HCT116 (cell line): Measurements from ENCODE around the gene NTRK3. TPM values are rescaled to one million over a fixed set of nuclear protein-coding genes. Genes with fewer than 3 reads are reported as not detected.

Experiments
- ATAC-seq: fragments of 200-7000 bp; cut with Tn5 transposase; 2 replicates; pipeline ENCODE4 v1.9.1; 2020; ENCODE audit warnings: mild to moderate bottlenecking, moderate library complexity
- BruUV-seq: library from RNA; stranded (reverse); fragments of 400-500 nt; replicated peaks from 2 replicates; lab custom pipeline; 2021; lab: Mats Ljungman, UMichigan
- CTCF ChIA-PET: fragments of 300-600 bp; sonication (Branson Sonifier 250); formaldehyde crosslinking; loops from one replicate; lab custom pipeline; 2021; ENCODE audit warnings: antibody characterized with exemption; lab: Charles Lee
- POLR2A ChIA-PET: fragments of 300-600, 350-600 bp; sonication (Branson Sonifier 250); formaldehyde crosslinking; loops from one replicate; lab custom pipeline; 2021; ENCODE audit warnings: antibody characterized with exemption; lab: Charles Lee
- RAD21 ChIA-PET, 2 experiments: fragments of 300-600 bp; sonication (Branson Sonifier 250); formaldehyde crosslinking; loops; one replicate each; lab custom pipeline; 2023; ENCODE audit warnings: low total read pairs in 2 of 2; ENCODE audit not compliant: uncharacterized antibody in 2 of 2, unreplicated experiment in 2 of 2, low non-redundant PET in 1 of 2; lab: Charles Lee
- DNase-seq: peaks from one replicate; pipeline ENCODE4 v3.0.0-alpha.2; 2010; ENCODE audit warnings: low read depth, low spot score
- H2AFZ ChIP-seq: fragments of 200-600 bp; shearing (Covaris generic), sonication (generic); 2 replicates; pipeline ENCODE4 v1.6.1; 2017; ENCODE audit warnings: low read depth, mixed run types, mixed read lengths, antibody characterized with exemption, low read length; ENCODE audit not compliant: poor library complexity, severe bottlenecking
- H3K27ac ChIP-seq: 2 replicates; pipeline ENCODE4 v1.5.1; 2012; ENCODE audit warnings: low read depth, low read length
- H3K27me3 ChIP-seq: fragments of 200-600 bp; sonication (generic); 2 replicates; pipeline ENCODE4 v1.6.1; 2016; ENCODE audit warnings: mixed run types, low read length, mixed read lengths; ENCODE audit not compliant: insufficient read depth
- H3K36me3 ChIP-seq, 2 experiments: fragments of 200-500 bp in 1 of 2; fragments of 200-600 bp in 1 of 2; sonication (Bioruptor generic) in 1 of 2; sonication (generic) in 1 of 2; 2 replicates each; pipeline versions ENCODE4 v1.5.1 to v1.6.1; 2014 to 2016; ENCODE audit warnings: low read length in 2 of 2, inconsistent platforms in 1 of 2, mixed read lengths in 1 of 2, mixed run types in 1 of 2; ENCODE audit not compliant: insufficient read depth in 2 of 2, control insufficient read depth in 1 of 2
- H3K4me1 ChIP-seq, 2 experiments: fragments of 200-600 bp in 1 of 2; sonication (generic) in 1 of 2; 2 replicates each; pipeline versions ENCODE4 v1.5.1 to v1.6.1; 2012 to 2017; ENCODE audit warnings: low read length in 2 of 2, inconsistent platforms in 1 of 2, mild to moderate bottlenecking in 1 of 2, mixed read lengths in 1 of 2, mixed run types in 1 of 2, moderate library complexity in 1 of 2; ENCODE audit not compliant: insufficient read depth in 2 of 2, control insufficient read depth in 1 of 2
- H3K4me2 ChIP-seq: fragments of 200-600 bp; sonication (generic); 2 replicates; pipeline ENCODE4 v1.6.1; 2017; ENCODE audit warnings: mixed run types, low read length, mixed read lengths
- H3K4me3 ChIP-seq, 2 experiments: fragments of 200-600 bp in 1 of 2; sonication (generic) in 1 of 2; replicated peaks in 1 of 2; 2 replicates each; pipeline ENCODE4 v1.5.1; 2011 to 2016; ENCODE audit warnings: low read length in 2 of 2, control low read depth in 1 of 2, low read depth in 1 of 2, mild to moderate bottlenecking in 1 of 2, mixed read lengths in 1 of 2, mixed run types in 1 of 2
- H3K79me2 ChIP-seq: fragments of 200-600 bp; sonication (generic); 2 replicates; pipeline ENCODE4 v1.6.1; 2017; ENCODE audit warnings: mild to moderate bottlenecking, mixed run types, low read length, moderate library complexity, mixed read lengths; ENCODE audit not compliant: insufficient read depth
- H3K9ac ChIP-seq: fragments of 200-600 bp; sonication (generic); 2 replicates; pipeline ENCODE4 v1.6.1; 2016; ENCODE audit warnings: low read length, mixed read lengths
- H3K9me2 ChIP-seq: fragments of 200-600 bp; sonication (generic), shearing (Covaris generic); 2 replicates; pipeline ENCODE4 v1.6.1; 2017; ENCODE audit warnings: mixed run types, mild to moderate bottlenecking, moderate library complexity; ENCODE audit not compliant: insufficient read depth
- H3K9me3 ChIP-seq, 2 experiments: fragments of 200-500 bp in 1 of 2; fragments of 200-600 bp in 1 of 2; sonication (Bioruptor generic) in 1 of 2; sonication (generic) in 1 of 2; 2 replicates each; pipeline ENCODE4 v1.6.1; 2014 to 2017; ENCODE audit warnings: low read length in 2 of 2, mixed read lengths in 2 of 2, inconsistent platforms in 1 of 2, low read depth in 1 of 2, mild to moderate bottlenecking in 1 of 2, mixed run types in 1 of 2, moderate library complexity in 1 of 2; ENCODE audit not compliant: control insufficient read depth in 1 of 2, insufficient read depth in 1 of 2
- H4K20me1 ChIP-seq: fragments of 200-600 bp; sonication (generic), shearing (Covaris generic); 2 replicates; pipeline ENCODE4 v1.6.1; 2017; ENCODE audit warnings: mixed run types, mild to moderate bottlenecking, moderate library complexity; ENCODE audit not compliant: insufficient read depth
- CBX3 ChIP-seq: IDR thresholded peaks from 2 replicates; pipeline ENCODE4 v1.6.1; 2012; ENCODE audit warnings: low read depth
- EGR1 ChIP-seq: IDR thresholded peaks from 2 replicates; pipeline ENCODE4 v1.6.1; 2012; ENCODE audit warnings: low read depth
- ELF1 ChIP-seq: IDR thresholded peaks from 2 replicates; pipeline ENCODE4 v1.6.1; 2012; ENCODE audit warnings: low read depth, borderline replicate concordance
- EZH2phosphoT487 ChIP-seq: fragments of 200-600 bp; IDR thresholded peaks from 2 replicates; pipeline ENCODE4 v1.6.1; 2018; ENCODE audit warnings: antibody characterized with exemption, borderline replicate concordance
- JUND ChIP-seq: IDR thresholded peaks from 2 replicates; pipeline ENCODE4 v1.6.1; 2012
- POLR2A ChIP-seq: IDR thresholded peaks from 2 replicates; pipeline ENCODE4 v1.7.0; 2011; ENCODE audit warnings: borderline replicate concordance; ENCODE audit not compliant: insufficient read depth, insufficient read length; ENCODE audit errors: extremely low read depth
- POLR2AphosphoS5 ChIP-seq: IDR thresholded peaks from 2 replicates; pipeline ENCODE4 v1.6.1; 2011; ENCODE audit warnings: mild to moderate bottlenecking, low read depth, low read length, moderate library complexity
- RAD21 ChIP-seq: IDR thresholded peaks from 2 replicates; pipeline ENCODE4 v1.6.1; 2012; ENCODE audit warnings: low read depth, mild to moderate bottlenecking
- SIN3A ChIP-seq: IDR thresholded peaks from 2 replicates; pipeline ENCODE4 v1.6.1; 2012; ENCODE audit warnings: low read depth
- SP1 ChIP-seq: IDR thresholded peaks from 2 replicates; pipeline ENCODE4 v1.6.1; 2012; ENCODE audit warnings: low read depth
- SRF ChIP-seq: IDR thresholded peaks from 2 replicates; pipeline ENCODE4 v1.6.1; 2012; ENCODE audit warnings: low read depth
- TCF7L2 ChIP-seq: IDR thresholded peaks from 2 replicates; pipeline ENCODE4 v1.7.0; 2011; ENCODE audit warnings: borderline replicate concordance, inconsistent platforms; ENCODE audit not compliant: insufficient read depth, insufficient read length; ENCODE audit errors: extremely low read depth
- YY1 ChIP-seq: IDR thresholded peaks from 2 replicates; pipeline ENCODE4 v1.6.1; 2011; ENCODE audit warnings: low read length, low read depth, moderate library complexity, mild to moderate bottlenecking; ENCODE audit not compliant: insufficient replicate concordance; ENCODE audit errors: extremely low read depth
- ZNF274 ChIP-seq: fragments of 200-500 bp; sonication (Bioruptor generic); IDR thresholded peaks from 2 replicates; pipeline ENCODE4 v1.6.1; 2014; ENCODE audit warnings: mild to moderate bottlenecking, low read depth, low read length, inconsistent platforms
- intact Hi-C: fragments of 100-400 bp; cut with micrococcal nuclease; formaldehyde crosslinking; loops from 2 replicates; pipeline ENCODE4 v1.10.0; 2022
- total RNA-seq: library from RNA; stranded (reverse); gene quantifications from one replicate; pipeline ENCODE4 v1.2.1, GENCODE V29; 2021; ENCODE audit not compliant: unreplicated experiment
- TF ChIP-seq, protein P1 (sequence below): IDR thresholded peaks from 2 replicates; pipeline ENCODE4 v1.6.1; 2012
- TF ChIP-seq, protein P2 (sequence below): IDR thresholded peaks from 2 replicates; pipeline ENCODE4 v1.6.1; 2012; ENCODE audit warnings: low read depth

Gene NTRK3
- total RNA-seq, 1 experiment from 2014 or later = not detected

DNA sequence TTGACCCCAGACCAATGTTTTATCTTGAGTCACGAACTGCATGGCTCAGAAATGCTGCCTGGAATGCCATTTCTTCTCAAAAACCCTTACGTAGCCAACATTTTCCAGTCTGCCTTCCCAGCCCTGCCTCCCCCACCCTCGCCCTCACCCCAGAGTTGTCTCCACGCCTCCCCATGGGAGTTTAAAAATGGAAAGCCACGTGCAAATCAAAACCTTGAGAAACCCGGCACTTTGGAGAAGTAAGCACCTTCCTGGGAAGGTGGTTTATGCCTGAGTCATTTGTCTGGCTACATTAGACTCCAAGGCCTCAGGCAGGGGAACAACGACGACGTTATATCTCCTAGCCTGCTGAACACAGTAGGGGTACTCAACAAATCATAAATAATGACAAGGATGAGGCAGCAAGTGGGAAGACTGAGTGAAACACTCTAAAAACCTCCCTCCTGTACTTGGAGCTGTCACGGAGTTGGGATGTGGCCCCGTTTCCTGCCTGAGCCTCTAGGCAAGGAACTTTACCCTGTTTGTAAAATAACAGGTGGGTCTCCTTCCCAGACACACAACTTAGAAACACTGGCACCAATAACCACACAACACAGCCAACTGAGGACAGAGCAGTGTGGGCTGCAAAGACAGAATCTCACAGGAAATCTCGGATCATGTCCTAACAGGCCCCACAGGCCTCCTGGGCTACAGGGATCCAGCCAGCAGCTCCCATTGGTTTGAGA is 179.1 kb downstream of the NTRK3 start:
- TF ChIP-seq ZNF274 = no peak
- TF ChIP-seq RAD21 = no peak
- TF ChIP-seq, protein P1, sequence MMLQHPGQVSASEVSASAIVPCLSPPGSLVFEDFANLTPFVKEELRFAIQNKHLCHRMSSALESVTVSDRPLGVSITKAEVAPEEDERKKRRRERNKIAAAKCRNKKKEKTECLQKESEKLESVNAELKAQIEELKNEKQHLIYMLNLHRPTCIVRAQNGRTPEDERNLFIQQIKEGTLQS = no peak
- Histone ChIP-seq H4K20me1 (no peaks in the 10 kb centered on the region), H3K9me3 (0 out of 4 replicates have a peak, but pooled peaks cover 0 to 3% of the 10 kb centered on the region in 2 experiments), H2AFZ (no peak overlapping the region), H3K4me3 (no peak overlapping the region), H3K4me2 (no peak overlapping the region), H3K9ac (no peak overlapping the region), H3K4me1 (no peaks in the 10 kb centered on the region), H3K9me2 (no peaks in the 10 kb centered on the region), H3K27ac (no peak overlapping the region), H3K36me3 (no peaks in the 10 kb centered on the region), H3K27me3 (no peaks in the 10 kb centered on the region), H3K79me2 (no peaks in the 10 kb centered on the region)
- DNase-seq (no peak), ATAC-seq (no peak)
- CTCF ChIA-PET = no interaction called here
- RAD21 ChIA-PET = no interaction called here
- POLR2A ChIA-PET = no interaction called here
- no TSS peak for BruUV-seq
- intact Hi-C loops = no loop called here

DNA sequence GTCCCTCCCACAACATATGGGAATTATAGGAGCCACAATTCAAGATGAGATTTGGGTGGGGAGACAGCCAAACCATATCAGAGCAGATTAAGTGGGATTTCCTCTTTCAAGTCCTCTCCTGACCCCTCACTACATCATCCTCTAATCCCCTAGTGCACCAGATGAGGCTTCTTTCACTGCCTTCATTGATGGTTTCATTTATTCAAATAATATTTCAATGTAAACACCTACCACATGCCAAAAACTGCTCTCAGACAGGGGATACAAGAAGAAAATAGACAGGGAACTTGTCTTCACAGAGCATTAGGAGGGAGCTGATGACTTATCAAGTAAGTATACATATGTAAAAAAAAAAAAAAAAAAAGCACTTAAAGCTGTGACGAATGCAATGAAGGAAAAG is 180.2 kb downstream of the NTRK3 start:
- CTCF ChIA-PET = no interaction called here
- Histone ChIP-seq H3K9ac (no peak overlapping the region), H3K27me3 (no peaks in the 10 kb centered on the region), H3K79me2 (no peaks in the 10 kb centered on the region), H3K27ac (no peak overlapping the region), H2AFZ (no peak overlapping the region), H3K9me3 (0 out of 4 replicates have a peak, but pooled peaks cover 0 to 3% of the 10 kb centered on the region in 2 experiments), H3K4me3 (no peak overlapping the region), H3K36me3 (no peaks in the 10 kb centered on the region), H4K20me1 (no peaks in the 10 kb centered on the region), H3K4me2 (no peak overlapping the region), H3K9me2 (no peaks in the 10 kb centered on the region), H3K4me1 (no peaks in the 10 kb centered on the region)
- ATAC-seq (no peak), DNase-seq (no peak)
- POLR2A ChIA-PET = no interaction called here
- intact Hi-C loops = no loop called here
- BruUV-seq = no TSS peak
- RAD21 ChIA-PET = no interaction called here
- TF ChIP-seq SIN3A = no peak
- TF ChIP-seq POLR2AphosphoS5 = no peak
- TF ChIP-seq SRF = no peak
- TF ChIP-seq SP1 = no peak
- no peak for TF ChIP-seq JUND
- TF ChIP-seq, protein P2, sequence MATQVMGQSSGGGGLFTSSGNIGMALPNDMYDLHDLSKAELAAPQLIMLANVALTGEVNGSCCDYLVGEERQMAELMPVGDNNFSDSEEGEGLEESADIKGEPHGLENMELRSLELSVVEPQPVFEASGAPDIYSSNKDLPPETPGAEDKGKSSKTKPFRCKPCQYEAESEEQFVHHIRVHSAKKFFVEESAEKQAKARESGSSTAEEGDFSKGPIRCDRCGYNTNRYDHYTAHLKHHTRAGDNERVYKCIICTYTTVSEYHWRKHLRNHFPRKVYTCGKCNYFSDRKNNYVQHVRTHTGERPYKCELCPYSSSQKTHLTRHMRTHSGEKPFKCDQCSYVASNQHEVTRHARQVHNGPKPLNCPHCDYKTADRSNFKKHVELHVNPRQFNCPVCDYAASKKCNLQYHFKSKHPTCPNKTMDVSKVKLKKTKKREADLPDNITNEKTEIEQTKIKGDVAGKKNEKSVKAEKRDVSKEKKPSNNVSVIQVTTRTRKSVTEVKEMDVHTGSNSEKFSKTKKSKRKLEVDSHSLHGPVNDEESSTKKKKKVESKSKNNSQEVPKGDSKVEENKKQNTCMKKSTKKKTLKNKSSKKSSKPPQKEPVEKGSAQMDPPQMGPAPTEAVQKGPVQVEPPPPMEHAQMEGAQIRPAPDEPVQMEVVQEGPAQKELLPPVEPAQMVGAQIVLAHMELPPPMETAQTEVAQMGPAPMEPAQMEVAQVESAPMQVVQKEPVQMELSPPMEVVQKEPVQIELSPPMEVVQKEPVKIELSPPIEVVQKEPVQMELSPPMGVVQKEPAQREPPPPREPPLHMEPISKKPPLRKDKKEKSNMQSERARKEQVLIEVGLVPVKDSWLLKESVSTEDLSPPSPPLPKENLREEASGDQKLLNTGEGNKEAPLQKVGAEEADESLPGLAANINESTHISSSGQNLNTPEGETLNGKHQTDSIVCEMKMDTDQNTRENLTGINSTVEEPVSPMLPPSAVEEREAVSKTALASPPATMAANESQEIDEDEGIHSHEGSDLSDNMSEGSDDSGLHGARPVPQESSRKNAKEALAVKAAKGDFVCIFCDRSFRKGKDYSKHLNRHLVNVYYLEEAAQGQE = no peak
- no peak for TF ChIP-seq EZH2phosphoT487
- no peak for TF ChIP-seq POLR2A
- no peak for TF ChIP-seq ELF1
- TF ChIP-seq CBX3 = no peak
- no peak for TF ChIP-seq TCF7L2
- no peak for TF ChIP-seq ZNF274
- no peak for TF ChIP-seq EGR1
- no peak for TF ChIP-seq YY1
